H1 (cell line): ENCODE data around the gene MTMR2.

Source experiments
- ASH2L ChIP-seq: fragments of 200-600, 300-600 bp; sonication (generic); IDR thresholded peaks from one replicate; pipeline ENCODE4 v1.7.1; 2017; ENCODE audit warnings: low read length
- BCL11A ChIP-seq, 2 experiments: IDR thresholded peaks; one replicate each; pipeline ENCODE4 v1.6.1; 2011; ENCODE audit warnings: low read depth in 2 of 2, low read length in 2 of 2, mild to moderate bottlenecking in 2 of 2
- CBX8 ChIP-seq: fragments of 300-800, 300-1000 bp; sonication (generic); IDR thresholded peaks from 2 replicates; pipeline ENCODE4 v1.7.1; 2016; ENCODE audit warnings: low read depth, low read length, borderline replicate concordance
- CTCF ChIP-seq, 3 experiments: IDR thresholded peaks; 1 replicate in 2 of 3; 2 replicates in 1 of 3; pipeline versions ENCODE4 v1.5.1 to v1.6.1; 2011; ENCODE audit warnings: low read length in 3 of 3, mild to moderate bottlenecking in 3 of 3, inconsistent platforms in 2 of 3, low read depth in 1 of 3, moderate library complexity in 1 of 3; ENCODE audit not compliant: insufficient read depth in 1 of 3; ENCODE audit errors: control extremely low read depth in 1 of 3
- MAX ChIP-seq: IDR thresholded peaks from 2 replicates; pipeline ENCODE4 v1.6.1; 2012; ENCODE audit warnings: inconsistent platforms
- POLR2A ChIP-seq, 2 experiments: IDR thresholded peaks; 1 replicate in 1 of 2; 2 replicates in 1 of 2; pipeline ENCODE4 v1.6.1; 2011; ENCODE audit warnings: low read depth in 2 of 2, low read length in 2 of 2, mild to moderate bottlenecking in 2 of 2; ENCODE audit errors: control extremely low read depth in 1 of 2
- TF ChIP-seq, protein P1 (sequence below): IDR thresholded peaks from 2 replicates; pipeline ENCODE4 v1.6.1; 2011; ENCODE audit warnings: low read depth, mild to moderate bottlenecking, low read length; ENCODE audit not compliant: insufficient read depth

GRCh38 chr11:95918720-95919119, 5.2 kb downstream of the MTMR2 start:
- TF ChIP-seq MAX (no peak), POLR2A (IDR thresholded peaks at IDR 0.05; ENCODE audit: control extremely low read depth in 1 of 2, low read depth in 2 of 2, low read length in 2 of 2) (no peak), CTCF (IDR thresholded peaks at IDR 0.05; ENCODE audit: control extremely low read depth in 1 of 3, insufficient read depth in 1 of 3, low read depth in 1 of 3, low read length in 3 of 3) (no peak), CBX8 (no peak), BCL11A (IDR thresholded peaks at IDR 0.05; ENCODE audit: low read depth in 2 of 2, low read length in 2 of 2) (no peak), ASH2L (no peak)
- TF ChIP-seq, protein P1, sequence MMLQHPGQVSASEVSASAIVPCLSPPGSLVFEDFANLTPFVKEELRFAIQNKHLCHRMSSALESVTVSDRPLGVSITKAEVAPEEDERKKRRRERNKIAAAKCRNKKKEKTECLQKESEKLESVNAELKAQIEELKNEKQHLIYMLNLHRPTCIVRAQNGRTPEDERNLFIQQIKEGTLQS: no peak
